Common myeloid progenitor, CD34-positive (primary cell): ENCODE data around the gene GRID1.
A peak's percentile ranks its signal among the peaks of the same experiment; 100 is the strongest.

ENCODE experiments used
- CTCF ChIA-PET: fragments of 350-600 bp; sonication (Branson Sonifier 250); formaldehyde crosslinking; loops from one replicate; lab custom pipeline; 2021; ENCODE audit warnings: antibody characterized with exemption; lab: Charles Lee
- POLR2A ChIA-PET: fragments of 350-600 bp; sonication (Branson Sonifier 250); formaldehyde crosslinking; loops from one replicate; lab custom pipeline; 2021; ENCODE audit warnings: antibody characterized with exemption; lab: Charles Lee
- DNase-seq, 3 donors: peaks; one replicate each; pipeline versions ENCODE4 v3.0.0 to v3.0.0-alpha.2; 2013
- H3K27ac ChIP-seq, 2 experiments: 1 replicate in 1 of 2; 2 replicates in 1 of 2; pipeline ENCODE4 v1.7.0; 2013; ENCODE audit warnings: inconsistent platforms in 2 of 2, low read length in 2 of 2, mild to moderate bottlenecking in 2 of 2, low read depth in 1 of 2, moderate library complexity in 1 of 2; ENCODE audit not compliant: severe bottlenecking in 2 of 2, insufficient read depth in 1 of 2, poor library complexity in 1 of 2
- H3K27me3 ChIP-seq, 5 experiments: replicated peaks in 2 of 5; 1 replicate in 3 of 5; 2 replicates in 2 of 5; pipeline versions ENCODE4 v1.6.1 to v1.7.0; 2013; ENCODE audit warnings: low read length in 4 of 5, mild to moderate bottlenecking in 2 of 5, moderate library complexity in 2 of 5, inconsistent platforms in 1 of 5; ENCODE audit not compliant: insufficient read depth in 5 of 5, control insufficient read depth in 4 of 5
- H3K36me3 ChIP-seq, 4 experiments: 1 replicate in 2 of 4; 2 replicates in 2 of 4; pipeline versions ENCODE4 v1.6.1 to v1.7.0; 2013; ENCODE audit warnings: low read length in 3 of 4, control low read depth in 1 of 4, mild to moderate bottlenecking in 1 of 4; ENCODE audit not compliant: control insufficient read depth in 4 of 4, insufficient read depth in 4 of 4
- H3K4me1 ChIP-seq, 4 experiments: 1 replicate in 3 of 4; 2 replicates in 1 of 4; pipeline versions ENCODE4 v1.6.1 to v1.7.1; 2013; ENCODE audit warnings: low read length in 3 of 4, mild to moderate bottlenecking in 3 of 4, control low read depth in 1 of 4, inconsistent platforms in 1 of 4, moderate library complexity in 1 of 4; ENCODE audit not compliant: control insufficient read depth in 4 of 4, insufficient read depth in 4 of 4; ENCODE audit errors: control extremely low read depth in 1 of 4
- H3K4me3 ChIP-seq, 7 experiments: 1 replicate in 4 of 7; 2 replicates in 3 of 7; pipeline versions ENCODE4 v1.5.1 to v1.7.0; 2013; ENCODE audit warnings: mild to moderate bottlenecking in 7 of 7, low read length in 6 of 7, moderate library complexity in 6 of 7, inconsistent platforms in 2 of 7, low read depth in 2 of 7, control low read depth in 1 of 7; ENCODE audit not compliant: insufficient read depth in 4 of 7, control insufficient read depth in 1 of 7; ENCODE audit errors: extremely low read depth in 1 of 7
- H3K9me3 ChIP-seq, 5 experiments: 1 replicate in 4 of 5; 2 replicates in 1 of 5; pipeline versions ENCODE4 v1.6.1 to v1.7.1; 2013; ENCODE audit warnings: low read length in 4 of 5, mild to moderate bottlenecking in 2 of 5, inconsistent platforms in 1 of 5, low read depth in 1 of 5, moderate library complexity in 1 of 5; ENCODE audit not compliant: control insufficient read depth in 4 of 5, insufficient read depth in 2 of 5; ENCODE audit errors: control extremely low read depth in 1 of 5
- WGBS: methylation state at CpG from one replicate; pipeline ENCODE4 v1.1.5; 2013; ENCODE audit not compliant: insufficient coverage; 5-methylcytosine and 5-hydroxymethylcytosine counted together

The GRID1 gene

DNA sequence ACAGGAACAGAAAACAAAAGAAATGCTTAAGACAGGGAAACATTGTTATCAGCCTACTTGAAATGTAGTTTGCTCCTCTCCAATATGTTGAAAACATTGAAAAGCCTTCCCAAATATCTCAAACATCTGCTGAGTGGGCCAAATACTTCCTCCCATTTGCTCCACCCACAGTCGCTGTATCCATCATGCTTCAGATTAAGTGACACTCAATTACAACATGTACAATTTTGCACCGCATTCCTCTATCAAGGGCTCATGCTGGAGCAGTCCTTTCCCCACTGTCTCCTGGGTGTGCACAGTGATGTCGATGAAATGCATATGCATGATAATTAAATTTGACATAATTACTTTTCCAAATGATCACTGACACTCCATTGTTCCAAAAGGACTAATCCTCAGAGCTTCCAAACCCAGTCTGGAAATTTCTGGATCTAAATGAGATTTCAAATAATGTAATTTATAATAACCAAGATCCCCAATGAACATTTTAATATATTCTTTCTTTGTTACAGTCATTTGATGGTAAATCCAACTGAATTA, 604.6 kb downstream of the GRID1 start:
- POLR2A ChIA-PET, result no interaction called here
- H3K27me3 ChIP-seq, result no peaks in the 10 kb centered on the region
- no peak overlapping the region for H3K4me3 ChIP-seq
- H3K9me3 ChIP-seq, result no peaks in the 10 kb centered on the region
- no peaks in the 10 kb centered on the region for H3K36me3 ChIP-seq
- 89% methylated on average over 1 of the region's 3 CpGs for WGBS
- no peak overlapping the region for H3K27ac ChIP-seq
- H3K4me1 ChIP-seq, result no peaks in the 10 kb centered on the region
- CTCF ChIA-PET, result no interaction called here
- no peak for DNase-seq

DNA sequence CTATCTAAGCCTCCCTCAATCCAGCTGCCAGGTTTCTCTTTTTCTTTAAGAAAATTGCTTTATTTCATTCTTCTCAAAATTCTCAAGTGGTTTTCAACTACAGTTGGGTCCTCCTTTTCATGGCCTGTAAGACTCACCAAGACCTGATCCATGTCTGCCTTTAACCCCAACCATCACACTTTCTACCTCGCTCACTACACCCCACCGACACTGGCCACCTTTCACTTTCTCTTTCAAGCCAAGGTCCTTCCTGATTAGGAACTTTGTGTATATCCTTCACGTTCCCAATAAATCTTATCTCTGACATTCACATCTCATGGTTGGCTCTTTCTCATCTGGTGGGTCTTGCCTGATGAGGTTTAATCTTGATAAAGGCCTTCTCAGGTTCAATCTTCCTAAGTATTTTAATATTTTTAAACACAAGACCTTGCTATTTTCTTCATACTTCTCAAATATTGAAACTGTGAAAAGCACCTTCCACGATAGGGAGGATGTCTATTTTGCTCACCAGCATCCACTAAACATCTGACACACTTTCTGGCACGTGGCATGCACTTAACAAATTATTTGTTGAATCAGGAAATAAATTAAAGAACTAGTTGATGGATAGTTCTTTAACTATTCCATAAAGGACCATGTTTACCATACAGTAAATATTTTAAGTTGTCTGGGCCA, 624.8 kb downstream of the GRID1 start:
- WGBS, result 36% methylated on average over 3 of the region's 5 CpGs
- no peaks in the 10 kb centered on the region for H3K27me3 ChIP-seq
- peak overlapping the region in 1 of 7 experiments; percentile 54 for H3K4me3 ChIP-seq
- no peak overlapping the region for H3K27ac ChIP-seq
- no peaks in the 10 kb centered on the region for H3K4me1 ChIP-seq
- no peaks in the 10 kb centered on the region for H3K9me3 ChIP-seq
- peak in 2 of 3 donors; percentile 9 to 41 for DNase-seq
- ChIA-PET CTCF (no interaction called here), POLR2A (no interaction called here)
- H3K36me3 ChIP-seq, result no peaks in the 10 kb centered on the region

DNA sequence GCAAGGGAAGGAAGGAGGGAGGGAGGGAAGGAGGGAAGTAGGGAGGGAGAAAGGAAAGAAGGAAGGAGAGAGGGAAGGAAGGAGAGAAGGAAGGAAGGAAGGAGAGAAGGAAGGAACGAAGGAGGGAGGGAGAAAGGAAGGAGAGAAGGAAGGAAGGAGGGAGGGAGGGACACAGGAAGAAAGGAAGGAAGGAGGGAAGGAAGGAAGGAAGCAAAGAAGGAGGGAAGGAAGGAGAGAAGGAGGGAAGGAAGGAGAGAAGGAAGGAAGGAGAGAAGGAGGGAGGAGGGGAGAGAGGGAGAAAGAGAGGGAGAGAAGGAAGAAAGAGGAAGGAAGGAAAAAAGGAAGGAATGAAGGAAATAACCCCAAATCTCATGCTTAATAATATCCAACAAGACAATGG, 630.6 kb downstream of the GRID1 start:
- no peak overlapping the region for H3K4me3 ChIP-seq
- no peaks in the 10 kb centered on the region for H3K36me3 ChIP-seq
- WGBS, result 88% methylated on average over 1 of the region's 1 CpG
- H3K4me1 ChIP-seq, result no peaks in the 10 kb centered on the region
- ChIA-PET POLR2A (no interaction called here), CTCF (no interaction called here)
- H3K27me3 ChIP-seq, result no peaks in the 10 kb centered on the region
- no peak for DNase-seq
- H3K27ac ChIP-seq, result no peak overlapping the region
- H3K9me3 ChIP-seq, result no peaks in the 10 kb centered on the region

DNA sequence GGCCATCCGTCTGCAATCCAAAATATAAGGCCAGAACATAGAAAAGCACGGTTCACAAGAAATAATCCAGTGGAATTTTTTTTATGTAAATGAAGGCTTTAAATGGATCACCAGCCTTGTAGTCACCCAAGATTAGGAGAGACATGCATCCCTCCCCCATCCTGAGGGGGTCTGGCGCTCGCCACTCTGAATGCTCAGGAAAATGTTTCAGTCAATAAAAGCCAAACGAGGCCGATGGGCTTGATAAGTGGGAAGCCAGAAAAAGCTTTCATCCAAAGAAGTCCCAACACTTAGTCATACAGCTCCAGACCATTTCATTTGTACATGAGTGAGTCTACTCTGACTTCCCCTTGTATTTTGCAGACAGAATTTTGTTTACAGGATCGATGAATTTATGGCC, 631.8 kb downstream of the GRID1 start:
- no peaks in the 10 kb centered on the region for H3K27me3 ChIP-seq
- ChIA-PET CTCF (no interaction called here), POLR2A (no interaction called here)
- H3K36me3 ChIP-seq, result no peaks in the 10 kb centered on the region
- no peak overlapping the region for H3K4me3 ChIP-seq
- H3K9me3 ChIP-seq, result no peaks in the 10 kb centered on the region
- H3K27ac ChIP-seq, result no peak overlapping the region
- 86% methylated on average over 1 of the region's 7 CpGs for WGBS
- no peak for DNase-seq
- H3K4me1 ChIP-seq, result no peaks in the 10 kb centered on the region

DNA sequence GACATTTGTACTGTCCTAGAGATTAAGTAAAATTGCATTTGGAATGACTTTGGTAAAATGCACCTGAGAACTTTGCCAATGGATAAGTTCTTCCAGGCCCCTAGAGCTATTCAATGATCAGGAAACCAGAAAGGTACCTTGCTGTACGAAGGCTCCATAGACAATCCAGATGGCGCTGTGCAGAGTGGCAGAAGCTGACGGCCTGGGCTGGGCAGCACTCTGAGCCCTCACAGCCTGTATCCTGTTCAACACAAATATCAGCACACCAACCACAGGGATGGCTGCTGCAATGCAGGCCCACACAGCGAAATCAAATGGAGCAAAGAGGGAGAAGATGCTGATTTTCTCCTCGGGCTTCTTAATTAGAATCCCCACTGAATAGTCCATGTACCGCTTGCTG, 642.4 kb downstream of the GRID1 start:
- Histone ChIP-seq H3K27me3 (no peaks in the 10 kb centered on the region), H3K27ac (no peak overlapping the region), H3K9me3 (no peaks in the 10 kb centered on the region), H3K36me3 (no peaks in the 10 kb centered on the region), H3K4me1 (no peaks in the 10 kb centered on the region), H3K4me3 (no peak overlapping the region)
- 89% methylated on average over 5 of the region's 6 CpGs for WGBS
- DNase-seq, result no peak
- ChIA-PET POLR2A (no interaction called here), CTCF (no interaction called here)

DNA sequence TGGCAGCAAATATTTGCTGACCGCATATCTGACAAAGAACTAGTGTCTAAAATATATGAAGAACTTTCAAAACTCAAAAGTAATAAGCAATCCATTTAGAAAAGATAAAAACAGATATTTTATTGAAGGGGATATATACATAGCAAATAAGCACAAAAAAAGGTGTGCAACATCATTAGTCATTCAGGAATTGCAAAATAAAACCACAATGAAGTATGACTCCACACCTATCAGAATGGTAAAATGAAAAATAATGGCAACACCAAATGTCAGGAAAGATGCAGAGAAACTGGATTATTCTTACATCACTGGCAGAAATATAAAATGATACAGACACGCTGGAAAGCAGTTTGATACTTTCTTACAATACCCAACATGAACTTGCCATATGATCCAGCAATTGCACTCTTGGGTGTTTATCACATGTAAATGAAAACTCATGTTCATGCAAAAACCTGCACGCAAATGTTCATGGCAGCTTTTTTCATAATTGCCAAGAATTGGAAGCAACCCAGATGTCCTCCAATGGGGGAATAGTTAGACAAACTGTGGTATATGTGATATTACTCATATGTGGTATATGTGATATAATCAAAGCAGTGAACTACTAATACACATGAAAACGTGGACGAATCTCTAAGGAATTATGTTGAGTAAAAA, 645.5 kb downstream of the GRID1 start:
- CTCF ChIA-PET, result no interaction called here
- WGBS, result 100% methylated on average over 1 of the region's 5 CpGs
- POLR2A ChIA-PET, result no interaction called here

GRCh38 chr10:85719408-85719807, 647.2 kb downstream of the GRID1 start:
- no peaks in the 10 kb centered on the region for H3K27me3 ChIP-seq
- no CpG with 5 or more reads among the region's 3 CpGs for WGBS
- H3K4me3 ChIP-seq, result no peak overlapping the region
- no peaks in the 10 kb centered on the region for H3K36me3 ChIP-seq
- no peak for DNase-seq
- H3K9me3 ChIP-seq, result no peaks in the 10 kb centered on the region
- H3K4me1 ChIP-seq, result no peaks in the 10 kb centered on the region
- CTCF ChIA-PET, result no interaction called here
- H3K27ac ChIP-seq, result no peak overlapping the region
- POLR2A ChIA-PET, result no interaction called here

More for the DNA sequence above, 645.5 kb downstream of the GRID1 start:
- Histone ChIP-seq H3K36me3 (no peaks in the 10 kb centered on the region), H3K4me1 (no peaks in the 10 kb centered on the region), H3K27me3 (no peaks in the 10 kb centered on the region), H3K27ac (no peak overlapping the region), H3K4me3 (no peak overlapping the region), H3K9me3 (no peaks in the 10 kb centered on the region)
- DNase-seq, result no peak
